B cell (primary cell): ENCODE data around the gene ELF1. TPM values are rescaled to one million over a fixed set of nuclear protein-coding genes. Genes with fewer than 3 reads are reported as not detected.

Experiments
- ATAC-seq: fragments of 200-7000 bp; cut with Tn5 transposase; one replicate; pipeline ENCODE4 v1.10.0; 2021; ENCODE audit warnings: low read depth, mild to moderate bottlenecking, moderate number of reproducible peaks, moderate library complexity
- CTCF ChIA-PET: fragments of 350-600 bp; sonication (Branson Sonifier 250); formaldehyde crosslinking; loops from one replicate; lab custom pipeline; 2021; ENCODE audit warnings: antibody characterized with exemption, inconsistent platforms; lab: Charles Lee
- POLR2A ChIA-PET: fragments of 350-600 bp; sonication (Branson Sonifier 250); formaldehyde crosslinking; loops from one replicate; lab custom pipeline; 2021; ENCODE audit warnings: antibody characterized with exemption; lab: Charles Lee
- DNase-seq: peaks from one replicate; pipeline ENCODE4 v3.0.0; 2013
- H2AFZ ChIP-seq: 2 replicates; pipeline ENCODE4 v1.6.1; 2012; ENCODE audit warnings: mild to moderate bottlenecking, low read depth, low read length; ENCODE audit not compliant: insufficient read depth, poor library complexity, severe bottlenecking
- H3K27ac ChIP-seq, 2 donors: 1 replicate in 1 of 2; 2 replicates in 1 of 2; pipeline ENCODE4 v1.5.1; 2012 to 2013; ENCODE audit warnings: low read length in 2 of 2, mild to moderate bottlenecking in 2 of 2, moderate library complexity in 1 of 2
- H3K27me3 ChIP-seq, 4 experiments: fragments of 200-600 bp in 1 of 4; sonication (generic) in 1 of 4; replicated peaks in 1 of 4; 1 replicate in 2 of 4; 2 replicates in 2 of 4; pipeline versions ENCODE4 v1.6.1 to v1.7.0; 2013 to 2016; ENCODE audit warnings: low read length in 3 of 4, mild to moderate bottlenecking in 2 of 4, mixed read lengths in 1 of 4, moderate library complexity in 1 of 4; ENCODE audit not compliant: insufficient read depth in 4 of 4, control insufficient read depth in 3 of 4; ENCODE audit errors: control extremely low read depth in 1 of 4
- H3K36me3 ChIP-seq, 2 experiments: replicated peaks in 1 of 2; 1 replicate in 1 of 2; 2 replicates in 1 of 2; pipeline versions ENCODE4 v1.6.1 to v1.7.1; 2013; ENCODE audit warnings: low read length in 1 of 2; ENCODE audit not compliant: insufficient read depth in 2 of 2, control insufficient read depth in 1 of 2; ENCODE audit errors: control extremely low read depth in 1 of 2, extremely low read depth in 1 of 2
- H3K4me1 ChIP-seq, 2 donors: fragments of 200-600 bp in 1 of 2; sonication (generic) in 1 of 2; 1 replicate in 1 of 2; 2 replicates in 1 of 2; pipeline versions ENCODE4 v1.5.1 to v1.6.1; 2013 to 2017; ENCODE audit warnings: low read length in 2 of 2; ENCODE audit not compliant: control insufficient read depth in 2 of 2, insufficient read depth in 2 of 2
- H3K4me2 ChIP-seq: replicated peaks from 2 replicates; pipeline ENCODE3; 2012; ENCODE audit warnings: mild to moderate bottlenecking, low read depth, low read length; ENCODE audit not compliant: poor library complexity, severe bottlenecking
- H3K4me3 ChIP-seq, 5 experiments: fragments of 200-600 bp in 1 of 5; sonication (generic) in 1 of 5; 1 replicate in 3 of 5; 2 replicates in 2 of 5; pipeline versions ENCODE4 v1.5.1 to v1.7.0; 2011 to 2016; ENCODE audit warnings: low read length in 4 of 5, mild to moderate bottlenecking in 4 of 5, low read depth in 2 of 5, control low read depth in 1 of 5, moderate library complexity in 1 of 5; ENCODE audit not compliant: insufficient read depth in 1 of 5; ENCODE audit errors: control extremely low read depth in 1 of 5, extremely low read depth in 1 of 5
- H3K79me2 ChIP-seq: fragments of 200-600 bp; sonication (generic); one replicate; pipeline ENCODE4 v1.6.0; 2016; ENCODE audit warnings: low read length; ENCODE audit not compliant: control insufficient read depth, insufficient read depth
- H3K9ac ChIP-seq: fragments of 200-600 bp; sonication (generic); 2 replicates; pipeline ENCODE4 v1.6.1; 2017; ENCODE audit warnings: mild to moderate bottlenecking, low read length, moderate library complexity
- H3K9me3 ChIP-seq, 3 donors: one replicate each; pipeline versions ENCODE4 v1.6.1 to v1.7.1; 2013; ENCODE audit warnings: low read length in 2 of 3; ENCODE audit not compliant: control insufficient read depth in 2 of 3, insufficient read depth in 1 of 3; ENCODE audit errors: control extremely low read depth in 1 of 3
- H4K20me1 ChIP-seq: 2 replicates; pipeline ENCODE4 v1.6.0; 2012; ENCODE audit warnings: mild to moderate bottlenecking, low read length; ENCODE audit not compliant: insufficient read depth, control insufficient read depth, poor library complexity, severe bottlenecking
- H3K27ac Mint-ChIP-seq: one replicate; pipeline ENCODE4 v1.8.0; 2021; ENCODE audit warnings: mixed read lengths
- H3K27me3 Mint-ChIP-seq: one replicate; pipeline ENCODE4 v1.8.0; 2021; ENCODE audit warnings: mixed read lengths
- H3K4me1 Mint-ChIP-seq: one replicate; pipeline ENCODE4 v1.8.0; 2021; ENCODE audit warnings: mixed read lengths
- H3K4me3 Mint-ChIP-seq: one replicate; pipeline ENCODE4 v1.8.0; 2021; ENCODE audit warnings: mixed read lengths
- H3K9me3 Mint-ChIP-seq: one replicate; pipeline ENCODE4 v1.8.0; 2022; ENCODE audit warnings: mixed read lengths; ENCODE audit not compliant: insufficient read depth
- CTCF ChIP-seq: fragments of 200-600 bp; IDR thresholded peaks from one replicate; pipeline ENCODE4 v1.8.0; 2022; ENCODE audit warnings: antibody characterized with exemption, mild to moderate bottlenecking
- EZH2 ChIP-seq: IDR thresholded peaks from 2 replicates; pipeline ENCODE4 v1.6.1; 2012; ENCODE audit warnings: borderline replicate concordance, low read depth, mild to moderate bottlenecking, moderate library complexity, low read length; ENCODE audit not compliant: insufficient read depth, poor library complexity, severe bottlenecking
- WGBS: methylation state at CpG from one replicate; pipeline ENCODE4 v1.1.5; 2013; ENCODE audit warnings: missing lambda C conversion rate; ENCODE audit not compliant: insufficient coverage; 5-methylcytosine and 5-hydroxymethylcytosine counted together
- intact Hi-C: fragments of 100-400 bp; cut with micrococcal nuclease; formaldehyde crosslinking; loops from one replicate; pipeline ENCODE4 v1.10.0; 2022
- polyA plus RNA-seq: library from polyadenylated mRNA; depleted of rRNA; stranded (reverse); fragments of >200 nt; gene quantifications from 2 replicates; pipeline ENCODE4 v1.2.3, GENCODE V29; 2012
- total RNA-seq, 2 donors: library from RNA; stranded (reverse); fragments of 120-200 nt in 1 of 2; gene quantifications; 1 replicate in 1 of 2; 2 replicates in 1 of 2; pipeline versions ENCODE4 v1.2.3 to v1.2.4, GENCODE V29; 2013 to 2022

ELF1 gene
- total and polyA plus RNA-seq, 2 donors (not counting 1 experiment from before 2014, with no cell fraction given): 62.0 to 186 TPM

- DNase-seq: peak; percentile 40
- no CpG with 5 or more reads among the region's 2 CpGs for WGBS
- Histone ChIP-seq H3K4me2 (peak overlapping the region; percentile 77), H3K9me3 (peaks cover 0 to 5% (median 0%) of the 10 kb centered on the region in 3 donors), H3K36me3 (peaks cover 3 to 12% of the 10 kb centered on the region in 2 experiments), H3K27me3 (no peaks in the 10 kb centered on the region), H3K79me2 (peaks cover 100% of the 10 kb centered on the region), H3K27ac (peak overlapping the region; percentile 94 to 97), H3K9ac (peak overlapping the region; percentile 65), H3K4me3 (peak overlapping the region in 4 of 5 experiments; percentile 9 to 94 (median 61)), H2AFZ (no peak overlapping the region), H4K20me1 (peaks cover 10% of the 10 kb centered on the region), H3K4me1 (peaks cover 56 to 62% of the 10 kb centered on the region in 2 donors)
- Mint-ChIP-seq H3K27ac (peak overlapping the region; percentile 95), H3K9me3 (no peaks in the 10 kb centered on the region), H3K4me1 (peaks cover 68% of the 10 kb centered on the region), H3K4me3 (peak overlapping the region; percentile 91), H3K27me3 (no peaks in the 10 kb centered on the region)
- CTCF ChIA-PET: interaction anchor here (0.7 kb wide), 1 partner anchor 690 kb away, joined by 3 read pairs; no protein-coding TSS in a partner anchor
- no peak for TF ChIP-seq EZH2
- no peak for TF ChIP-seq CTCF
- no peak for ATAC-seq
- POLR2A ChIA-PET: no interaction called here
- intact Hi-C loops: loop anchor here (1.0 to 10.0 kb wide), 6 partner anchors 14 to 212 kb away; partner anchors contain the start of genes ELF1, KBTBD7 and MRPS31
Observed at GRCh38 chr13:40983259-40983658, 35.9 kb downstream of the ELF1 start.

- Histone ChIP-seq H2AFZ (no peak overlapping the region), H3K9me3 (peaks cover 0 to 5% (median 0%) of the 10 kb centered on the region in 3 donors), H3K27ac (peak overlapping the region; percentile 94 to 97), H4K20me1 (peaks cover 10% of the 10 kb centered on the region), H3K4me1 (peaks cover 55 to 67% of the 10 kb centered on the region in 2 donors), H3K9ac (peak overlapping the region; percentile 65), H3K79me2 (peaks cover 100% of the 10 kb centered on the region), H3K4me3 (peak overlapping the region; percentile 39 to 94 (median 62)), H3K4me2 (peak overlapping the region; percentile 77), H3K36me3 (peaks cover 3 to 13% of the 10 kb centered on the region in 2 experiments), H3K27me3 (no peaks in the 10 kb centered on the region)
- ChIA-PET CTCF (interaction anchor here (0.7 to 1.1 kb wide), 2 partner anchors 74 to 690 kb away, joined by 3 read pairs; no protein-coding TSS in a partner anchor), POLR2A (no interaction called here)
- intact Hi-C loops: loop anchor here (1.0 to 10.0 kb wide), 8 partner anchors 8 to 212 kb away; partner anchors contain the start of genes ELF1, KBTBD7, MRPS31 and WBP4
- Mint-ChIP-seq H3K4me1 (peaks cover 68% of the 10 kb centered on the region), H3K4me3 (peak overlapping the region; percentile 91), H3K27ac (peak overlapping the region; percentile 95), H3K9me3 (no peaks in the 10 kb centered on the region), H3K27me3 (no peaks in the 10 kb centered on the region)
- ATAC-seq (peak; percentile 69), DNase-seq (peak; percentile 87)
- 0% methylated on average over 1 of the region's 3 CpGs for WGBS
- no peak for TF ChIP-seq CTCF
Observed at GRCh38 chr13:40982772-40983171, 36.3 kb downstream of the ELF1 start.
